ENCODE data around the gene MTCL3.

Gene MTCL3

GRCh38 chr6:127477658-127478057 lies 41.5 kb downstream of the MTCL3 start:
- no peak for DNase-seq (ENCODE audit: low read depth)
- TF ChIP-seq MYC (IDR thresholded peaks at IDR 0.05; ENCODE audit: low read depth, low read length): no peak
- TF ChIP-seq MAX (IDR thresholded peaks at IDR 0.05; ENCODE audit: low read depth, low read length): no peak
- no peak for TF ChIP-seq POLR2A (IDR thresholded peaks at IDR 0.05; ENCODE audit: extremely low read depth, insufficient read length)
- no peak for TF ChIP-seq CTCF (IDR thresholded peaks at IDR 0.05; ENCODE audit: low read depth, low read length)
- H3K4me3 ChIP-seq (ENCODE audit: low read depth, low read length): no peak overlapping the region

GRCh38 chr6:127475823-127476176 lies 43.3 kb downstream of the MTCL3 start:
- no peak overlapping the region for H3K4me3 ChIP-seq (ENCODE audit: low read depth, low read length)
- TF ChIP-seq CTCF (IDR thresholded peaks at IDR 0.05; ENCODE audit: low read depth, low read length) (no peak), POLR2A (IDR thresholded peaks at IDR 0.05; ENCODE audit: extremely low read depth, insufficient read length) (no peak)
- DNase-seq (ENCODE audit: low read depth): no peak

- DNase-seq (ENCODE audit: low read depth): no peak
- TF ChIP-seq CTCF (IDR thresholded peaks at IDR 0.05; ENCODE audit: low read depth, low read length) (no peak), MYC (IDR thresholded peaks at IDR 0.05; ENCODE audit: low read depth, low read length) (no peak), POLR2A (IDR thresholded peaks at IDR 0.05; ENCODE audit: extremely low read depth, insufficient read length) (no peak), MAX (IDR thresholded peaks at IDR 0.05; ENCODE audit: low read depth, low read length) (no peak)
- no peak overlapping the region for H3K4me3 ChIP-seq (ENCODE audit: low read depth, low read length)
Observed at GRCh38 chr6:127475135-127475822, 43.9 kb downstream of the MTCL3 start.

- no peak for DNase-seq (ENCODE audit: low read depth)
- TF ChIP-seq CTCF (IDR thresholded peaks at IDR 0.05; ENCODE audit: low read depth, low read length) (no peak), POLR2A (IDR thresholded peaks at IDR 0.05; ENCODE audit: extremely low read depth, insufficient read length) (no peak), MAX (IDR thresholded peaks at IDR 0.05; ENCODE audit: low read depth, low read length) (no peak), MYC (IDR thresholded peaks at IDR 0.05; ENCODE audit: low read depth, low read length) (no peak)
- no peak overlapping the region for H3K4me3 ChIP-seq (ENCODE audit: low read depth, low read length)
Observed at GRCh38 chr6:127471379-127472255, 47.5 kb downstream of the MTCL3 start.

GRCh38 chr6:127468936-127469335 lies 50.2 kb downstream of the MTCL3 start:
- TF ChIP-seq CTCF (IDR thresholded peaks at IDR 0.05; ENCODE audit: low read depth, low read length): no peak
- DNase-seq (ENCODE audit: low read depth): no peak
- no peak overlapping the region for H3K4me3 ChIP-seq (ENCODE audit: low read depth, low read length)
